Lower lobe of right lung (tissue), 2 donors: ENCODE data around the gene BUB3. TPM values are rescaled to one million over a fixed set of nuclear protein-coding genes. Genes with fewer than 3 reads are reported as not detected.

Source experiments
- ATAC-seq, 2 donors: fragments of 200-7000 bp; cut with Tn5 transposase; one replicate each; pipeline ENCODE4 v1.9.1; 2020 to 2022; ENCODE audit warnings: mild to moderate bottlenecking in 2 of 2, moderate library complexity in 2 of 2
- DNase-seq: peaks from one replicate; pipeline ENCODE4 v3.0.0-alpha.2; 2020
- H3K27ac ChIP-seq: fragments of 200-600 bp; one replicate; pipeline ENCODE4 v1.8.0; 2022
- H3K27me3 ChIP-seq: fragments of 200-600 bp; one replicate; pipeline ENCODE4 v1.8.0; 2022; ENCODE audit warnings: low read depth
- H3K36me3 ChIP-seq: fragments of 200-600 bp; one replicate; pipeline ENCODE4 v1.8.0; 2022; ENCODE audit warnings: mild to moderate bottlenecking
- H3K4me1 ChIP-seq: fragments of 200-600 bp; one replicate; pipeline ENCODE4 v1.8.0; 2022
- H3K4me3 ChIP-seq: fragments of 200-600 bp; one replicate; pipeline ENCODE4 v1.8.0; 2022; ENCODE audit warnings: mild to moderate bottlenecking
- H3K9me3 ChIP-seq: fragments of 200-600 bp; one replicate; pipeline ENCODE4 v1.8.0; 2022
- CTCF ChIP-seq: fragments of 200-600 bp; IDR thresholded peaks from one replicate; pipeline ENCODE4 v1.8.0; 2022; ENCODE audit warnings: antibody characterized with exemption, mild to moderate bottlenecking
- intact Hi-C: fragments of 100-400 bp; cut with DNase I; formaldehyde crosslinking; loops from one replicate; pipeline ENCODE4 v1.11.0; 2022
- total RNA-seq: library from RNA; stranded (reverse); fragmentation: NEBNext Ultra II Directional; extraction: Animal tissue kit (Norgen Biotek cat#: 25700); gene quantifications from one replicate; pipeline ENCODE4 v1.2.1, GENCODE V29; 2021
- donor health status: DM: no; HTN: yes; CAD: no; lungs with severe emphysema.

BUB3 gene
- total RNA-seq, 1 donor from 2014 or later = 67.3 TPM

DNA sequence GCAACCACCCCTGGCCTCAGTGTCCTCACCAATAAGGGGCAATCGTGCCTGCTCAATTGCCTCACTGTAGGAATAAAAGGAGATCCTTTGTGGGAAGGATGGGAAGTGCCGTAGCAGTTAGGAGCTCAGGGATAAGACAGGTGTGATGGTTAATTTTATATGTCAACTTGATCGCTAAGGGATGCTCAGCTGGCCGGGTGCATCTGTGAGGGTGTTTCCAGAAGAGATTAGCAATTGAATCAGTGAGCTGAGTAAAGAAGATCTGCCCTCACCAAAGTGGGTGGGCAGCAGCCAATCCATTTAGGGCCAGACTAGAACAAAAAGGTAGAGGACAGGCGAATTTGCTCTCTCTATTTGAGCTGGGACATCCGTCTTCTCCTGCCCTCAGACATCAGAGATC is 46.3 kb downstream of the BUB3 start:
- Histone ChIP-seq H3K27ac (no peak overlapping the region), H3K4me3 (no peak overlapping the region), H3K9me3 (no peaks in the 10 kb centered on the region), H3K27me3 (no peaks in the 10 kb centered on the region), H3K4me1 (no peaks in the 10 kb centered on the region), H3K36me3 (no peaks in the 10 kb centered on the region)
- no peak for DNase-seq
- TF ChIP-seq CTCF = no peak
- ATAC-seq = no peak
- intact Hi-C loops = no loop called here

DNA sequence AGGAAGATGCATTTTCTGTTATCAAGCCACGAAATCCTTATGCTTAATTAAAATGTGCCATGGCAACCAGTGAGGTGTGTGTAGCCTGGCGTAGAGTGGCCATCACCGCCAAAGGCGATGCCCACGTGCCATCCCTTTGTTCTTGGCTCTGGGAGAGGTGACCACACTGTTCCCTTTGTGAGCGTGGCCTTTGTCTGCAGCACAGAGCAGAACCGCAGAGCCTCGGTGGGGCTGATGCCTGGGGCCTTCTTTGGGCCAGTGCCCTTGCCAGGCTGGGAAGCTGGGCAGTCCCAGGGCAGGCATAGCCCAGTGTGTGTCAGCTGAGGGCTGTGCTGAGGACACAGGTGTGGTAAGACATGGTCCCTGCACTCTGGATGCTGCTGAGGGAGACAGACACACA is 48.3 kb downstream of the BUB3 start:
- H3K36me3 ChIP-seq = no peaks in the 10 kb centered on the region
- peaks cover 3% of the 10 kb centered on the region for H3K9me3 ChIP-seq
- no peak for TF ChIP-seq CTCF
- H3K27ac ChIP-seq = no peak overlapping the region
- no peaks in the 10 kb centered on the region for H3K27me3 ChIP-seq
- ATAC-seq = no peak
- no peak overlapping the region for H3K4me3 ChIP-seq
- no peak for DNase-seq
- no peaks in the 10 kb centered on the region for H3K4me1 ChIP-seq
- intact Hi-C loops = no loop called here

DNA sequence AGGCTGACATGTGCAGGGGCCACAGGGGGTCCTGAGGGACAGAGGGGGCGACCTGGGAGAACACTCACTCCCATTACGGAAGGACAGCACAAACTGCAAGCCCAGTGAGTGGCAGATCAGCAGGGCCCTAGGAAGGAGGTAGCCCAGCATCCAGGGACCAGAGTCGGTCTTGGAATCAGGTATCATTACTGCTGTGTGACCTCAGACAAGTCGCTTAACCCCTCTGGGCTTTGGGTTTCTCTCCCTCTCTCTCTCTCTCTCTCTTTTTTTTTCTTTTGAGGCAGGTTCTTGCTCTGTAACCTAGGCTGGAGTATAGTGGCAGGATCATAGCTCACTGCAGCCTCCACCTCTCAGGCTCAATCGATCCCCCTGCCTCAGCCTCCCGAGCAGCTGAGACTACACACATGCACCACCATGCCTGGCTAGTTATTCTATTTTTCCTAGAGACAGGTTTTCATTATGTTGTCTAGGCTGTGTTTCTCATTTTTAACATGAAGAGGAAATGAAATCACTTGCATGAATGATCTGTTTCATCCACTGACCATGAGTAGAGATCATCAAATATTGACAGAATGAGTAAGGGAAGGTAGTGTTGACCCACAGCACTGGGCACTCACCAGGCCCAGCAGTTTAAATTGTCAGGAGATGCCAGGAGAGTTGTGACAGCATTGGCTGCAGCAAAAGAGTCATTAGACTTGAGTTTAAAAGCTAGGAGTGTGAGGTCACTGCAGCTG is 49.4 kb downstream of the BUB3 start:
- Histone ChIP-seq H3K4me1 (no peaks in the 10 kb centered on the region), H3K27ac (no peak overlapping the region), H3K9me3 (peaks cover 10% of the 10 kb centered on the region), H3K4me3 (no peak overlapping the region), H3K27me3 (no peaks in the 10 kb centered on the region), H3K36me3 (no peaks in the 10 kb centered on the region)
- TF ChIP-seq CTCF = no peak
- DNase-seq (no peak), ATAC-seq (peak in 1 of 2 donors; percentile 23)
- intact Hi-C loops = no loop called here

DNA sequence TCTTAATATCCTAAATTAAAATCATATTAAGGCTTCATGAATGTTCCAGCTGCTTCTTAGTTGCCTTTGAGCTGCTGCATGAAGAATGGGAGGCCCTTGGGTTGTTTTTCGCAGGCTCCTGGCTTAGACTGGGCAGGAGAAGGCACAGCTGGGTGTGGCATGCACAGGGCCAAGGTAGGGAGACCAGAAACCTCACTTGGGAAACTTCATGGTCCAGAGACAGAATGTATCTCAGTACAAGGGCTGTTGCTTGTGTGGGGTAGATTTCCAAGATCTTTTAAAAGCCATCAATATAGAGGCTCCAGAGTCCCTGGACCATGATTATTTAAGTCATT is 49.9 kb downstream of the BUB3 start:
- H3K4me1 ChIP-seq = no peaks in the 10 kb centered on the region
- H3K9me3 ChIP-seq = peaks cover 10% of the 10 kb centered on the region
- H3K27ac ChIP-seq = no peak overlapping the region
- intact Hi-C loops = no loop called here
- no peaks in the 10 kb centered on the region for H3K36me3 ChIP-seq
- no peak for TF ChIP-seq CTCF
- H3K27me3 ChIP-seq = no peaks in the 10 kb centered on the region
- no peak overlapping the region for H3K4me3 ChIP-seq
- ATAC-seq = no peak
- no peak for DNase-seq

DNA sequence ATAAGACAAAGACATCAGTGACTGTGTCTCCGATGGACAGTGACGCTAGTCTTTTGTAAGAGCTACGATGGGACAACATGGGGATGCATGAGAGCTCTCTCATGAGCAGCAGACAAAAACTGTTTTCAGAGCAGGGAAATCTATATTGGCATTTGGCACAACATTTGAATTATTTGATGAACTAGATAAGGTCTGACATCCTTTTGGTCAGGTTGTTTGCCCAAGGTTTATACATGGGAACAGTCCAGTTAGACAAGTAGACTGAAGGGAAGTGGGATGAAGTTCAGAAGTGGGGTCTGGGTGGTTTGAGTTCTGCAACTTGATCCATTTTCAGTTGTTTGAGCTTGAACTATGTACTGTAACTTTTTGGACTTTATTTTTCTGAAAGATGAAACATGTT is 50.8 kb downstream of the BUB3 start:
- Histone ChIP-seq H3K4me3 (no peak overlapping the region), H3K27ac (no peak overlapping the region), H3K36me3 (no peaks in the 10 kb centered on the region), H3K4me1 (no peaks in the 10 kb centered on the region), H3K9me3 (peaks cover 10% of the 10 kb centered on the region), H3K27me3 (no peaks in the 10 kb centered on the region)
- no peak for DNase-seq
- no peak for ATAC-seq
- no peak for TF ChIP-seq CTCF
- intact Hi-C loops = no loop called here

GRCh38 chr10:123212063-123212462 is 57.9 kb downstream of the BUB3 start:
- H3K4me3 ChIP-seq = no peak overlapping the region
- H3K9me3 ChIP-seq = peaks cover 27% of the 10 kb centered on the region
- no peak for TF ChIP-seq CTCF
- ATAC-seq (no peak), DNase-seq (no peak)
- intact Hi-C loops = no loop called here
- H3K4me1 ChIP-seq = no peaks in the 10 kb centered on the region
- no peak overlapping the region for H3K27ac ChIP-seq
- H3K36me3 ChIP-seq = no peaks in the 10 kb centered on the region
- no peaks in the 10 kb centered on the region for H3K27me3 ChIP-seq
